Sigmoid colon (tissue), 3 donors: ENCODE results near the gene SLITRK2.

Experiments used
- POLR2A ChIP-seq, 2 donors: fragments of 450-650 bp; IDR thresholded peaks; one replicate each; pipeline ENCODE4 v1.6.1; 2016; ENCODE audit warnings: antibody characterized with exemption in 2 of 2, mild to moderate bottlenecking in 2 of 2, moderate library complexity in 2 of 2
- TF ChIP-seq, protein P1 (sequence below), 4 experiments: fragments of 450-650 bp in 3 of 4; fragments of 200-600 bp in 1 of 4; IDR thresholded peaks; one replicate each; pipeline ENCODE4 v1.5.1; 2016 to 2019; ENCODE audit warnings: antibody characterized with exemption in 4 of 4, mild to moderate bottlenecking in 3 of 4, moderate library complexity in 2 of 4

DNA sequence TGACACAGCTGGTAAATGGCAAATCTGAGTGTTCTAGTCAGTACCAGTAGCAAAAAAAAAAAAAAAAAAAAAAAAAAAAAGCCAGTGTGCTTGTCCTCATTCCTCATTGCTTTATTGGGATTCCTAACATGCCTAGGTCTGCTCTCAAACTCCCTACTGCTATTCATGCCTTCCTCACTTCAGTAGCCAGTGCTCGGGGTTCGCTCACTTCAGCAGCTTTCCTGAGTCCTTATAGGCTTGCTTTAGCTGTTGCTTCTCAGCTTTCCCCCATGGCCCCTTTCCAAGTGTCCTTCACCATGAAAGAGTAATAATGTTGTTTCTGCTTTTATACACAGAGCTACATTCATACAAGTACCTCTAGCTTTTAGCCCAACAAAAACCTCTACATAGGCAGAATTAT is 30.8 kb downstream of the SLITRK2 start:
- TF ChIP-seq, protein P1, sequence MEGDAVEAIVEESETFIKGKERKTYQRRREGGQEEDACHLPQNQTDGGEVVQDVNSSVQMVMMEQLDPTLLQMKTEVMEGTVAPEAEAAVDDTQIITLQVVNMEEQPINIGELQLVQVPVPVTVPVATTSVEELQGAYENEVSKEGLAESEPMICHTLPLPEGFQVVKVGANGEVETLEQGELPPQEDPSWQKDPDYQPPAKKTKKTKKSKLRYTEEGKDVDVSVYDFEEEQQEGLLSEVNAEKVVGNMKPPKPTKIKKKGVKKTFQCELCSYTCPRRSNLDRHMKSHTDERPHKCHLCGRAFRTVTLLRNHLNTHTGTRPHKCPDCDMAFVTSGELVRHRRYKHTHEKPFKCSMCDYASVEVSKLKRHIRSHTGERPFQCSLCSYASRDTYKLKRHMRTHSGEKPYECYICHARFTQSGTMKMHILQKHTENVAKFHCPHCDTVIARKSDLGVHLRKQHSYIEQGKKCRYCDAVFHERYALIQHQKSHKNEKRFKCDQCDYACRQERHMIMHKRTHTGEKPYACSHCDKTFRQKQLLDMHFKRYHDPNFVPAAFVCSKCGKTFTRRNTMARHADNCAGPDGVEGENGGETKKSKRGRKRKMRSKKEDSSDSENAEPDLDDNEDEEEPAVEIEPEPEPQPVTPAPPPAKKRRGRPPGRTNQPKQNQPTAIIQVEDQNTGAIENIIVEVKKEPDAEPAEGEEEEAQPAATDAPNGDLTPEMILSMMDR (IDR thresholded peaks at IDR 0.05), result no peak
- no peak for TF ChIP-seq POLR2A (IDR thresholded peaks at IDR 0.05)
